HG02588 (cell line): ENCODE results near the gene DVL2.
A peak's percentile ranks its signal among the peaks of the same experiment; 100 is the strongest.

ENCODE experiments used
- ATAC-seq: cut with Tn5 transposase; IDR thresholded peaks from one replicate; pipeline ENCODE4 v1.9.1; 2021; ENCODE audit warnings: mild to moderate bottlenecking, moderate library complexity; ENCODE audit not compliant: unreplicated experiment

DVL2 gene

GRCh38 chr17:7219812-7220592 lies 14.3 kb downstream of the DVL2 start, which contains the start of the genes ACADVL and DLG4:
ACADVL (plus strand) TSS chr17:7219938; CDS start chr17:7219985, 47 bp downstream.
DLG4 (minus strand) TSS chr17:7219836.
- ATAC-seq, result peak; percentile 59

- no peak for ATAC-seq
Observed at GRCh38 chr17:7219229-7219811, 15.0 kb downstream of the DVL2 start.

- no peak for ATAC-seq
Observed at GRCh38 chr17:7218758-7219157, 15.6 kb downstream of the DVL2 start.

- no peak for ATAC-seq
Observed at GRCh38 chr17:7218166-7218565, 16.2 kb downstream of the DVL2 start.

DNA sequence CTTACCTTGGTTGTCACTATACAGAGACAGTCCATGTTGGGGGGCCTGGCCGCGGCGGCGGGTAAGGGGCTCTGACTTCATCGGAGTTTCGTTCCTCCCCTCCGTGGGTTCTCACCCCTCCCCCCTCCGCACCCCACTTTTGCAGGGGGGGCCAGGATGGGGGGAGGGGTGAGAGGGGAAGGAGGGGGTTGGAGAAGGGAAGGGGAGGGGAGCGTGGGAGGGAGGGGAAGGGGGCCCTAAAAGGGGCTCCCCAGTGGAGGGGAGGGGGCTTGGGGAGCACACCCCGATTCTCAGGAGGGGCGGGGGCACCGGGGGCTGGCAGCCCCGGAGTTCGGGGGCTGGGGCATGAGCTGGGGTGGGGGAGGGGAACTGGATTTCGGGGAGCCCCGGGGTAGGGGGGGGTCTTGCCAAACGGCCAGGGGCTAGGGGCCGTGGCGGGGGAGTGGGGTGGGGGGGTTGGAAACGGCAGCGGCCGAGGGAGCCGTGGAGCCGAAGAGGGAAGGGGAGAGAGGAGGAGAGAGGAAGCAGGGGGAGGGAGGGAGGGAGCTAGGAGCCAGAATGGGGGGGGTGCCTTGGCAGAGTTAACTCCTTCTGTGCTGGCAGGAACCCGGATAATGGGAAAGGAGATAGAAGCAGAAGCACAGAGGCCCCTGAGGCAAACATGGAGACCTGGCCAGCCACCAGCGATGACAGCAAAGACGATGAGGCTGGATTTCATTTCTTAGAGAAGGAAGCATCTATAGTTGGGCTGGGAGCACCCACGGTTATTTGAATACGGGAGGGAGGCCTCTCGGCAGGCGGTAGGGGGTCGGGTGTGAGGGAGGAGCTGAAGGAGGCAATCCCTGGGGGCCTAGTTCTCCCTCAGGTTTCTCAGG lies 17.0 kb downstream of the DVL2 start:
- ATAC-seq, result no peak

DNA sequence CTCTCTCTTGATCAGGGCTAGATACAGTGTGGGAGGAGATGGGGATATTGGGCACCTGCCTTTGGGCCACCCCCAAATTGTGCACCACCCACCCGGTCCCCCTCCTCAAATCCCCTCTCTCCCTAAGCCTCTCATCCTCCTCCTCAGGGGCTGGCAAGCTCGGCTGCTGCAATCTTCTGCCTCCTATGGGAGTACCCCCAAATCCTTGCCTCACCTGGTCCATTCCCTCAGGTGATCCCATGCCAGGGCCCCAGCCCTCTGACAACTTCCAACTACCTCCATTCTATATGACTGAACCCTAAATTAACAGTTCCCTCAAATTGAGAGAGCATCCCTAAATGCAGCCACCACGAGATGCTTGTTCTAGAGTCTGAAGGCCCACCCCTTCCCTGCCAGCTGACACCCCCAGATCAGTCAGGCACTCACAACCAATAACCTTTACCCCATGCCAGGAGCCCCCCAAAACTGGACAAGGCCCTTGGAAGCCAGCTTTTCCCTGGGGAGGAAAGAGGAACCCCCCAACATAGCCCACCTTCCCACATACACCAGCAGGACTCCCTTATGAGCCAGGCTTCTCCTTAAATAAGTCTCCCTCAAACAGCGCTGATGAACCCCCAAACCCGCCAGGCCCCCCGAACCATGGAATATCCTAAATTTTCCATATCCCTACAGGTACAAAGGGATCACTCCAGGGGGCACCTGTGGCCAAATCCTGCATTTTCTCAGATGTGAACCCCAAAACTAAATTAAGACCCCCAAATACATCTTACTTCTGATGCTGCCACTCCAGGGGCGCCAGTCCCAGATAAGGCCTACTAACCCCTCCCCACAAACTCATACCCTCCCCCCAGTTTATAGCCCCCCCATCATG lies 17.8 kb downstream of the DVL2 start:
- no peak for ATAC-seq

DNA sequence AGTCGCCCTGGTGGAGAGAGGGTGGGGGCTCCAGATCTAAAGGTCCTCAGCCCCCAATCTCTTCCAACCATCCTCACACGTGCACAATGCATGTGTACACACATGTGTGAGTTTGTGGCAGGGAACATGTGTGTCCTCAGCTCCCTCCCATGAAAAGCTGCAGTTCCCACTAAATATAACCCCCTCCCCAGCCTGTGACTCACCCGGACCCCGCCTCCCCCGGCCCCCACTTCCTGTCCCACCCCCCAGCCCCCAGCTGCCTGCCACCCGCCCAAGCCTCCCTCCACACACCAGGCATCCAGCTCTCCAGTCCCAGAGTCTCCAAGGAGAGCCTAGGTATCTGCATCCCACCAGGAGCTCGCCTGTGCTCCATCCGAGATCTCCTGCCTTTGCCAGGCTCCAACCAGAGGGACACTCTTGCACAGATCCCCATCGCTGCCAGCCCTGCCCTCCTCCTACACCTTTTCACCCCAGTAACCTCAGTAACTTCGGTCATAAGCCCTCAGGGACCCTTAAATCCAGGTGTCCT lies 18.6 kb downstream of the DVL2 start:
- ATAC-seq, result no peak

DNA sequence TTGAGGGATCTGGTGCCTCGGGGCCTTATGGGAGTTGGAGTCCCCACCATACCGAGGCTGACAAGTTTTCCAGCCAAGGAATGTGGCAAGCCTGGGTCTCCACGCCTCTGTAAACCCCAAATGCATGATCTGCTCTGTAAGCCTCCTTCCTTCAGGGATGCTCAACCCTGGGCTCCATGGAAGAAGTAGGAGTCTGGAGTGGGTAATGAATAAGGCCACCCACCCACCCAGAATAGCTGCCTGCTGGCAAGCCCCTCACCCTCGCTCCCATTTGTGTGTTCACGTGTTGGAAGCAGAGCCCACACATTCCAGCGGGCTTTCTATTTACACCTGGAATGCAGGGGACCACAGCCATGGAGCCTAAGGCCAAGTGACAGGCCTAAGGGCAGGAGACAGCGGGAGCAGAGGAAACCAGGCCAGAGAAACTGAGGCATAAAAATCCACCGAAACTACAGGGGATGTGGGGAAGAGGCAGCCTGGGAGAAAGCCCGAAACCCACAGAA lies 19.1 kb downstream of the DVL2 start:
- ATAC-seq, result no peak

DNA sequence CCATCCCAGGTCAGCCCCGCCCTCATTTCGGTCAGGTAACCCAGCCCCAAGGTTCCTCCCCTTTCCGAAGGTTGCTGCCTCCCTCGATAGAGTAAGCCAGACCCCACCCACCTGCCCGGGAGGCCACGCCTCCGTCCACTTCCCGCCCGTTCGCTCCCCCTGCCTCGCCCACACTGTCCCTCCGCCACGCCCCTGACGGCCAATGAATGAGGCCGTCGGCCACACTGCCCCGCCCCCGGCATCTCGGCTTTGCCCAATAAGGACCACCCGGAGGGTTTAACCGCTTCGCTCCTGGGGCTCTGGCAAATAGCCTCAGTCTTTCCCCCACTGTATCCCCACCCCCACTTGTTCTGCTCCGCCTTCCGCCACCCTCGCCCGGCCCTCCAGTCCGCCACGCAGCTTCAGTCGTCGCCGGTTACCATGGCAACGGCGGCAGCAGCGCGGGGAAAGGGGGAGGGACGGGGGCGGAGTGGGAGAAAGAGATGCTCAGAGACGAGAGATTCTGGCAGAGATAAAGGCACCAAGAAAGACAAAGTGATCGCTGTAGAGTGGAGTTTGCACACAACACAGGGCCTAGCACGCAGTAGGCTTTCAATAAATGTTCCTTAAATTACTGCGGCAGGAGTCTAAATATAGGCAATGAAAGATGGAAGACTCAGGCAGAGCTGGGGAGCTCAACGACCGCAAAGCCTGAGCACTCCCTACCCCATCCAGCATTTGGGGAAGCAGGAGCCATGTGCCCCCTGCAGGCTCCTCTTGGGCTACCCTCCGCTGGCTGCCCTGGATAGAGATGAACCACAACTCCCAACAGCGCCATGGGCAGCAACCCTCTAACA lies 19.8 kb downstream of the DVL2 start:
- peak; percentile 73 for ATAC-seq

DNA sequence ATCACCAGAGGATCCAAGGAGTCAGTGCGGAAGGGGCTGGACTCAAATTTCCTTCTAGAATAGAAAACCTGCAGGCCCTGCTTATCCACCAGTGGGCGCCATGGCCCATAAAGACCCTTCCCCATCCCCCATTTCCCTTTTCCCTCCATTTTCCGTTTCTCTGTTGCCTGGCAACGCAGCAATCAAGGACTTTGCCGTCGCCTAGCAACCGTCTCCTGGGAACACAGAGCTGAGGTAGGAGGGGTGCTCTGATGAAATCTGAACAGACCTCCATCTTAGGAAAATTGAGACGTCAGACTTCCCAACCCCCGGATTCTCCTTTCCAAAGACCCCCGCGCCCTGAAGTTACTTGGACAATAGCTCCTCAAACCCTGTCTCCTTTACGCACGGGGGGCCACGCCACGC lies 20.4 kb downstream of the DVL2 start:
- no peak for ATAC-seq

GRCh38 chr17:7211491-7212273 lies 22.6 kb downstream of the DVL2 start:
- ATAC-seq, result no peak

- no peak for ATAC-seq
Observed at GRCh38 chr17:7208754-7209460, 25.4 kb downstream of the DVL2 start.

DNA sequence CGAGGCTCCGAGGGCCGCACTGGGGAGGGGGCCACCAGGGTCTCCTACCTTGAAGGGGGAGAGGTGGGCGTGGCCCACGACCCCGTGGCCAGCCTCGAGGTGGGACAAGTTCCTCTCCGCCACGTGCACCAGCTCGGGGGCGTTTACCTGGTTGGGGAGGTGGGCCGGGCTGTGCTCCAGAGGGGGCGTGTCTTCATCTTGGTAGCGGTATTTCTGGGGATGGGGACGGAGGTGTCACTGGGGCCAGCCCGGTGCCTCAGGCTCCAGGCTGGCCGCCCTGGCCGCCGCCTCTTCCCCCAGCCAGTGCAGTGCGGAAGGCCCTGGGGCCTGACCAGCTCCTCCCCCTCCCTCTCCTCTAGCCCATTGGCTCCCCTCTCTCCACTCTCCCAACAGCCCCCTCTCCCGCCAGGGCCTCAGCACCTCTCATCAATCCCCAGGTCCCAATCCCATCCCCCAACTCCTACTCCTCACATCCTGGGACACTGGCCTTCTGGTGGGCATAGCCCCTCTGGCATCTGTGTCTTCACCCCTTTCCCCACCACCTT lies 26.2 kb downstream of the DVL2 start:
- ATAC-seq, result no peak

DNA sequence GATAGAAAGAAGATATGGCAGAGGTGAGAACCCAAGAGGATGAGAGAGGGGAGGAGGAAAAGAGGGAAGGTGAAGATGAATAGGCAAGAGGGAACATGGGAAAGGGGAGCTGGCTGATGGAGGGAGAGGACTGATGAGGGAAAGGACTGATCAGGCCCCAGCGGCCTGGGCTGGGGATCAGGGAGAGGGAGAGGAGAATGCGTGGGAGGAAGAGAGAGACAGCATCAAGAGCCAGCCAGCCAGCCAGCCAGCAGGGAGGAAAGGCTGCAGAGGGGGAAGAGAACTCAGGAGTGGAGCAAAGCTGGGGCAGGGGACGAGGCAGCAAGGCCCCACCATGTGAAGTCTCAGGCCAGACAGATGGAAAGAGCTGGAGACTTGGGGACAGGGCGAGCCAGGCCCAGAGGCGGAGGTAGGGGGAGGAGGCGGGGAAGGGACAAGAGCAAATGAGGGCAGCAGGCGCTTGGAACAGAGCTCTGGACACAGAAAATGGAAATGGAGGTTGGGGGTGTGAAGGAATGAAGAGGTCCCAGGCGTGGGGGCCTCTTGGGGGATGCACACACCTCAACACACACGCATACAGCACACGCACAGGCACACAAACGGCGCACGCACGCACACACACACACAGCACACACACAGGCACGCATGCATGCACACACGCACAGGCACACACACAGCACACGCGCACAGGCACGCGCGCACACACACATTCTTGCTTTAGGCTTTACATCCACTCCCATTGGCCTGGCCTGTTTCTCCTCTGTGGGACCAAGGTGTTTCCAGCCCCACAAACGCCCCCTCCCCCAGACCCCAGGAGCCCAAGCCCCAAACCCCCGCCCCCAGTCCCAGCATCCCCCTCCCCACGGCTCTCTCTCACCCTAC lies 27.0 kb downstream of the DVL2 start:
- no peak for ATAC-seq

DNA sequence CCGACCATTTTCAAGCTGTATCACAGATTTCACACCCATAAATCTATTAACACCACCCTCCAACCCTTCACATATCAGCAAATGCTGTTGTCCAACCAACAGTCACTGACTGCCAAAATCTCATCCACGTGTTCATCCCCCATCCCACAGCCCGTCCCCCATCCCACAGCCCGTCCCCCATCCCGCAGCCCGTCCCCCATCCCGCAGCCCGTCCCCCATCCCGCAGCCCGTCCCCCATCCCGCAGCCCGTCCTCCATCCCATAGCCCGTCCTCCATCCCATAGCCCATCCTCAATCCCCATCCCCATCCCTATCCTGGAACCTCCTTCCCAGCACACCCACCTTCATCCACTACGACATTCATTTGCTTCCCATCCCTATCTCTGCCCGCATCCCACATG lies 28.8 kb downstream of the DVL2 start:
- no peak for ATAC-seq

GRCh38 chr17:7204828-7205461 lies 29.4 kb downstream of the DVL2 start:
- peak; percentile 77 for ATAC-seq
